ENCODE results near the gene DNAI2. TPM values are rescaled to one million over a fixed set of nuclear protein-coding genes. Genes with fewer than 3 reads are reported as not detected.
A peak's percentile ranks its signal among the peaks of the same experiment; 100 is the strongest.

The DNAI2 gene
- total and polyA plus RNA-seq, 7 donors = not detected

DNA sequence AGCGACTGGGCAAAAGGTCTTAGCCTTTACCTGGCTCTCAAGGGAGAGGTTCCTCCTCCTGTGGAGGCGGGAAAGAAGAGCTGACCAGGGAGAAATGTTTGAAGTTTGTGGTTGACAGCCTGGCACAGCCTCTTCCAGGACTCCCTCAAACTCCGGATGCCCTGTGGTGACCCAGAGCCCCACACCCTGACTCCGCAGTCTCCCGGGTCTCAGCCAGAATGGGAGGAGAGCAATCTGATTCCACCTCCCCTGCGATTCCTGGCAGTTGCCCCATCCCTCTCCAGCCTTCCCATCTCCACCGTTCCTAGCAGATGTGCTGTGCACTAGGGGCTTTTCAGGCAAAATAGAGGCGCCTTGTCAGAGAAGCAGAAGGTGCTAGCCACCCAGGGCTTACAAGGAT, 5.5 kb upstream of the DNAI2 start:
- H3K36me3 ChIP-seq (ENCODE audit: insufficient read depth in 1 of 2, low read depth in 1 of 2) = no peaks in the 10 kb centered on the region
- peaks cover 5% of the 10 kb centered on the region for H3K4me1 ChIP-seq
- H3K27me3 ChIP-seq (ENCODE audit: insufficient read depth in 3 of 3, low read length in 2 of 3) = peaks cover 0 to 6% (median 2%) of the 10 kb centered on the region in 3 donors
- TF ChIP-seq, protein P1, sequence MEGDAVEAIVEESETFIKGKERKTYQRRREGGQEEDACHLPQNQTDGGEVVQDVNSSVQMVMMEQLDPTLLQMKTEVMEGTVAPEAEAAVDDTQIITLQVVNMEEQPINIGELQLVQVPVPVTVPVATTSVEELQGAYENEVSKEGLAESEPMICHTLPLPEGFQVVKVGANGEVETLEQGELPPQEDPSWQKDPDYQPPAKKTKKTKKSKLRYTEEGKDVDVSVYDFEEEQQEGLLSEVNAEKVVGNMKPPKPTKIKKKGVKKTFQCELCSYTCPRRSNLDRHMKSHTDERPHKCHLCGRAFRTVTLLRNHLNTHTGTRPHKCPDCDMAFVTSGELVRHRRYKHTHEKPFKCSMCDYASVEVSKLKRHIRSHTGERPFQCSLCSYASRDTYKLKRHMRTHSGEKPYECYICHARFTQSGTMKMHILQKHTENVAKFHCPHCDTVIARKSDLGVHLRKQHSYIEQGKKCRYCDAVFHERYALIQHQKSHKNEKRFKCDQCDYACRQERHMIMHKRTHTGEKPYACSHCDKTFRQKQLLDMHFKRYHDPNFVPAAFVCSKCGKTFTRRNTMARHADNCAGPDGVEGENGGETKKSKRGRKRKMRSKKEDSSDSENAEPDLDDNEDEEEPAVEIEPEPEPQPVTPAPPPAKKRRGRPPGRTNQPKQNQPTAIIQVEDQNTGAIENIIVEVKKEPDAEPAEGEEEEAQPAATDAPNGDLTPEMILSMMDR (IDR thresholded peaks at IDR 0.05) = no peak
- no peaks in the 10 kb centered on the region for H3K9me3 ChIP-seq
- WGBS, 3 donors = 23 to 31% (median 26%) methylated on average over 8 of the region's 8 CpGs
- ATAC-seq = no peak
- H3K27ac ChIP-seq = no peak overlapping the region
- no peak overlapping the region for H3K4me3 ChIP-seq
- DNase-seq = no peak
- intact Hi-C loops (cut with DNase I) = no loop called here

DNA sequence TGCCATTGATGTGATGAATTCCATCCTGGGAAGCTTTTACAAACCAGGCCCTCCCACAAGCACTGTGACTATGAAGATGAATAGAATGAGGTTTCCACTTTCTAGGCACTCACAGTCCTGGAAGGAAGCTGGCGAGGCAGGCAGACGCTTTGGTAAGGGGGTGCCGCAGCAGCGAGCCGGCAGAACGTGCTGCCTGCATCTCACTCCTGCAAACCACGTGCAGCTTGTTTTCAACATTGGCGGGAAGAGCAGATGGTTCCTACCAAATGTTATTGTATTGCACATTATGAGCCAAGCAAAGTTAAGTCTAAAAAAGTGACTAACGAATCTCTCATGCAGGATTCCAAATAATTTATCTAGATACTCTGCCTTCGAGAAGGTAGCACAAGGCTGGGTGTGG, 3.7 kb upstream of the DNAI2 start:
- intact Hi-C loops (cut with DNase I) = no loop called here
- peaks cover 5% of the 10 kb centered on the region for H3K4me1 ChIP-seq
- peaks cover 0 to 21% (median 2%) of the 10 kb centered on the region in 3 donors for H3K27me3 ChIP-seq (ENCODE audit: insufficient read depth in 3 of 3, low read length in 2 of 3)
- DNase-seq (no peak), ATAC-seq (no peak)
- no peak overlapping the region for H3K27ac ChIP-seq
- TF ChIP-seq, protein P1 (IDR thresholded peaks at IDR 0.05) = no peak
- WGBS, 3 donors = 54 to 68% (median 56%) methylated on average over 10 of the region's 10 CpGs
- H3K9me3 ChIP-seq = no peaks in the 10 kb centered on the region
- H3K36me3 ChIP-seq (ENCODE audit: insufficient read depth in 1 of 2, low read depth in 1 of 2) = no peaks in the 10 kb centered on the region
- no peak overlapping the region for H3K4me3 ChIP-seq

DNA sequence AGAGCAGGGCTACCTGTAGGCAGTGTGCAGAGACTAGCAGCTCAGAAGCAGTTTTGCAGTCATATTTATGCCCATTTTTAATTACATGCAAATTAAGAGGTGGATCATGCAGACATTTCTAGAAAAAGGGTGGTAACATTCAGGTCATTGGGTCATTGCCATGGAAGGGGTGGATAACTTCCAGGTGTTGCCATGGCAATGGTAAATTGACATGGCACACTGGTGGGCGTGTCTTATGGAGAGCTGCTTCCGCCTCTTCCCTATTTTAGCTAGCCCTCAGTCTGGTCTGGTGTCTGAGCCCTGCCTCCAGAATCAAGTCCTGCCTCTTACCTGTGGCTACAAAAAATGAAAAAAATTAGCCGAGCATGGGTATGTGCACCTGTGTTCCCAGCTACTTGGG, 2.8 kb upstream of the DNAI2 start:
- Histone ChIP-seq H3K36me3 (ENCODE audit: insufficient read depth in 1 of 2, low read depth in 1 of 2) (no peaks in the 10 kb centered on the region), H3K4me3 (no peak overlapping the region), H3K4me1 (peaks cover 5% of the 10 kb centered on the region), H3K9me3 (no peaks in the 10 kb centered on the region), H3K27me3 (ENCODE audit: insufficient read depth in 3 of 3, low read length in 2 of 3) (peaks cover 0 to 21% (median 2%) of the 10 kb centered on the region in 3 donors), H3K27ac (no peak overlapping the region)
- 83 to 89% (median 85%) methylated on average over 3 of the region's 3 CpGs for WGBS, 3 donors
- DNase-seq (no peak), ATAC-seq (no peak)
- TF ChIP-seq, protein P1 (IDR thresholded peaks at IDR 0.05) = no peak
- intact Hi-C loops (cut with DNase I) = no loop called here

DNA sequence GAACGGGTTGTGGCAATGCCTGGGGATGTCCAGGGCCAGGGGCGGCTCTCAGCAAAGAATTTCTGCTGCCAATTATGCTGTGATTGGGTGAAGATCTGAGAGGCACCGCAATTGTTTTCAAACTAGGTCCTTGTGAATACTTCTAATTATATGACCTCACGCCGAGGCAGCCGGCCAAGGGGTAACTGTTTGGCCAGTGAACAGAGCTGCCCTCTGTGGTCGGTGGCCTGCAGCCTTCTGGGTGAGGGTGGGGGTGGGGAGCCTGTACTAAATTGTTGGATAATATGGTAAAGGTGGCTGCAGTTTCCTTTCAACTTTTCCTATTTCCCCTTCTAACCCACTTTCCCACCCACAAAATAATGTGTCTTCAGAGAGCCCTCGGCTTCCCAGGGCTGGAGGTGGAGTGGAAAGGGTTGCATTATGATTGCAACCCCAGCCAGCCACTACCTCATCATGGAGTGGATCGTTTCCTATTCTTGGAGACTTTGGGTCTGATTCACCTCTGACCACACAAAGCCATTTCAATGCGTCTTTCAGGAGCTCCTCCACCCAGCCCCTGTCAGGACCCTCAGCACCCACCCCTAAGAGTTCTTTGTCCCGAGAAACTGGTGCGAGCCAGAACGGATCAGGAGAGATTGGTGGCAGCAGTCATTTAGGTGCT, 2.0 kb upstream of the DNAI2 start:
- ATAC-seq (no peak), DNase-seq (peak; percentile 41 to 63)
- intact Hi-C loops (cut with DNase I) = no loop called here
- H3K27me3 ChIP-seq (ENCODE audit: insufficient read depth in 3 of 3, low read length in 2 of 3) = peaks cover 0 to 21% (median 2%) of the 10 kb centered on the region in 3 donors
- TF ChIP-seq, protein P1 (IDR thresholded peaks at IDR 0.05) = no peak
- WGBS, 3 donors = 31 to 49% (median 41%) methylated on average over 13 of the region's 13 CpGs
- no peak overlapping the region for H3K27ac ChIP-seq
- H3K4me3 ChIP-seq = no peak overlapping the region
- no peaks in the 10 kb centered on the region for H3K9me3 ChIP-seq
- peaks cover 5% of the 10 kb centered on the region for H3K4me1 ChIP-seq
- H3K36me3 ChIP-seq (ENCODE audit: insufficient read depth in 1 of 2, low read depth in 1 of 2) = no peaks in the 10 kb centered on the region

DNA sequence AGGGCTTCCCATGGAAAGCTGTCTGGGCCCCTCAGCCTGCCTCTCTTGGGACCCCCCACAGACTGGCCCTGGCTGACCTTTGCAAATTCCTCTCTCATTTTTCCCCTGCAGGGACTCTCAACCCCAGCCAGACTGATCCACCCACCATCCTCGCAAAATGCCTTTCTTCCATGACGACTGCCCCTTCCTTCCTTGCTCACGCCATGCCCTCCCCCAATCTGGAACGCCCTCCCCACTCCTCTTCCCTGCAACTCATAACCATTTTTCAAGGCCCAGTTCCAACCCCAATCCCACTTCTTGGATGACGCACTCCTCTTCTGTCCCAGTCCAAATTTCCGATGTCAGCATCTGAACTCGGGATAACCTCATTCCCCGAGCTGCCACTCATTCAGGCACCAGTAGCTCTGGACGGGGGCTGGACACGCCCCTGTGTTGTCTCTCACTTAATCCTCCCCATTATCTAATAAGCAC, 1.3 kb upstream of the DNAI2 start:
- H3K27ac ChIP-seq = no peak overlapping the region
- no peak overlapping the region for H3K4me3 ChIP-seq
- TF ChIP-seq, protein P1 (IDR thresholded peaks at IDR 0.05) = no peak
- peaks cover 5% of the 10 kb centered on the region for H3K4me1 ChIP-seq
- no peaks in the 10 kb centered on the region for H3K36me3 ChIP-seq (ENCODE audit: insufficient read depth in 1 of 2, low read depth in 1 of 2)
- 45 to 54% (median 52%) methylated on average over 10 of the region's 10 CpGs for WGBS, 3 donors
- no peak for DNase-seq
- no peaks in the 10 kb centered on the region for H3K9me3 ChIP-seq
- intact Hi-C loops (cut with DNase I) = no loop called here
- no peak for ATAC-seq
- peaks cover 0 to 21% (median 2%) of the 10 kb centered on the region in 3 donors for H3K27me3 ChIP-seq (ENCODE audit: insufficient read depth in 3 of 3, low read length in 2 of 3)
